ENCODE data around the gene SMYD3.
"Not testable (repeated sequence)": the region's sequence is repeated elsewhere in the genome, so short reads cannot be mapped to it uniquely, and the experiment has no call there.

GRCh38 chr1:246357014-246357598 is 150.0 kb downstream of the SMYD3 start:
- not testable (repeated sequence) for TF ChIP-seq POLR2A (IDR thresholded peaks at IDR 0.05; ENCODE audit: low read length); GATA1 (IDR thresholded peaks at IDR 0.05; ENCODE audit: low read depth, low read length)
